GM18507 (cell line): Measurements from ENCODE around the gene MOCOS.

Source experiments
- DNase-seq: peaks from one replicate; pipeline ENCODE4 v3.0.0; 2011; ENCODE audit warnings: low read depth; ENCODE audit not compliant: insufficient read length; ENCODE audit errors: extremely low spot score
- FAIRE-seq: peaks from 2 replicates; lab custom pipeline; 2011; peaks lifted over from hg19 to GRCh38; lab: Jason Lieb, UNC

The MOCOS gene

GRCh38 chr18:36296650-36297416, 109.5 kb downstream of the MOCOS start:
- FAIRE-seq (peak; percentile 29), DNase-seq (no peak)

GRCh38 chr18:36297417-36298125, 110.3 kb downstream of the MOCOS start, which contains the start of gene FHOD3:
TSS of gene FHOD3 (plus strand) at chr18:36297713. CDS start at chr18:36297836, 123 bp downstream.
- DNase-seq, result no peak
- FAIRE-seq, result no peak

DNA sequence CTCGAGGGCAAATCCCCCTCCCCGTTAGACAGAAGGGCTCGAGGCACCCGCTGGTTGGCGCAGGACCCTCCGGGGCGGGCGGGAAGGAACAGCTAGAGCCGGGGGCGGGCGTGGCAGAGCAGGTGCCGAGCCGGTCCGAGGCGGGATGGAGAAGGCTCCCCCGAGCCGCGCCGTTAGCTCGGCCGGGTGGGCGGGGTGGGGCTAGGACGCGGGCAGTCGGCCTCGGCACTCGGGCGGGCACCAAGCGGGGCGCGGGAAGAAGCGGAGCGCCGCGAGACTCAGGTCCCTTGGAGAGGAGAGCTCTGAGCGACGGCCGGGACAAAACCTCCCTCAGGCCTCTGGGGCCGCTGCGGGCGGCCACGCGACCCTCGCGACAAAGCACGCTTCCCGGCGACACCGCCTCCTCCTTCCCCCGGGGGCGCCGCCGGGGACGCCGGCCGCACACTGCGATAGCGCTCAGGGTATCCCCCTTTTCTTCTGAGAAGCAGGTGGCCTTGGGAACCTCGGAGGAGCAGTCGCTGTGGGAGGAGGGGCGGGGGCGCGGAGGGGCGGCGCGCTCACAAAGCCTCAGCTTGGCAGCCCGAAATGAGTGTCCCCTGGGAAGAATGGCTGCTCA, 110.9 kb downstream of the MOCOS start:
- FAIRE-seq, result no peak
- DNase-seq, result no peak

DNA sequence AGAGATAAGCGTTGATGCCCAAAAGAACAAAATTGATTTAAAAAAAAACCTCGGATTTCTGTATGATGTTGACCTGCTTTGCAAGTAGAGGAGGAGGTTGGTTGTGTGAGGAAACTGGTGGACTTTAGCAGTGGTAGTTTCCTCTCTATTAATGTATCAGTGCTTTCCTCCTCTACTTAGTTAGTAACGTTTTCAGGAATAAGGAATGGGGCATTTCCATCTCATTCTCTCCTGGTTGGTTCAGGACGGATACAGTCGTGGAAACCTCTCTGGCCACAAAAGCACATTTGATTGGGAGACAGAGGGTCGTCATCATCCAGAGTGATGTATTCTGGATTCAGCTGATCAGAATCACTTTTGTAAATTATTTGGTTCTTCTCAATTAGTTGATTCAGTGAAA, 111.7 kb downstream of the MOCOS start:
- FAIRE-seq (no peak), DNase-seq (no peak)

GRCh38 chr18:36300211-36300610, 112.9 kb downstream of the MOCOS start:
- DNase-seq, result no peak
- FAIRE-seq, result no peak

DNA sequence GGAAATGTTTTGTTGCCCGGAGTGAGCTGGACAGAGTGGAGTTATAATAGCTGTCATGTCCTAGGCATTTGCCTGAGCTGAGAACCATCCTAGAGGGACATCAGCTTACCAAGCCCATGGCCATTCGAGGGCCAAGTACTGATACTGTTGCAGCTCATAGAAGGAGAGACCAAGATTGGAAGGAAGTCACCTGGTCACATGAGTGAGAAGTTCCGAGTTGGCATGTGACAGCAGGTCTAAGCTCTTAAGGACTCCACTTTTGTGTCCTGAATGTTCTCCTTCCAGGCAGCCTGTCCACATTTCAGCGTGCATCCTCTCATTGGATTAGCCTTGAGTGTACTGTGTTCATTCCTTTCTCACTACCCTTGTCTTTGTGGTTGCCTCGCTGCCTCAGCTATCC, 114.6 kb downstream of the MOCOS start:
- DNase-seq (no peak), FAIRE-seq (no peak)

DNA sequence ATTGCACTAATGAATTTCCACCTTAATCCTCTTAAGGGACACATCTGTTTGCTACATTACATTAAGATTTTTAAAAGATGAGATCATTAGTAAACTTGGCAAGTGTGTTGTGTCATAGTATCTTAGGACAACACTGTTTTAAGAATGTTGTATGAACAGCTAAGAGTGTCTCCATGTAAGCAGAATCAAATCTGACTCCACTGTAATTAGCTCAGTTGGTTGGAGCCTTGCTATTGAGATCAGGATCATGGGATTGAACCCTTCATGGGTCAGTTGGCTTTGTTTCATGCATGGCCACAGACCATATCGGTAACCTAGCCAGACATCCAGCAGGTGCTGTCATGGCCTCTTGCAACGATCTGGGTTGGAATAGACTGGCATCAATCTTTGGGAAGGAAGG, 115.4 kb downstream of the MOCOS start:
- DNase-seq (no peak), FAIRE-seq (no peak)

- DNase-seq, result no peak
- FAIRE-seq, result no peak
Observed at GRCh38 chr18:36303211-36303844, 116.0 kb downstream of the MOCOS start.

GRCh38 chr18:36304723-36305122, 117.4 kb downstream of the MOCOS start:
- FAIRE-seq, result no peak

GRCh38 chr18:36305375-36305774, 118.1 kb downstream of the MOCOS start:
- DNase-seq (no peak), FAIRE-seq (peak; percentile 54)

More at GRCh38 chr18:36304723-36305122, 117.4 kb downstream of the MOCOS start:
- no peak for DNase-seq

GRCh38 chr18:36307513-36307912, 120.2 kb downstream of the MOCOS start:
- DNase-seq (no peak), FAIRE-seq (no peak)

DNA sequence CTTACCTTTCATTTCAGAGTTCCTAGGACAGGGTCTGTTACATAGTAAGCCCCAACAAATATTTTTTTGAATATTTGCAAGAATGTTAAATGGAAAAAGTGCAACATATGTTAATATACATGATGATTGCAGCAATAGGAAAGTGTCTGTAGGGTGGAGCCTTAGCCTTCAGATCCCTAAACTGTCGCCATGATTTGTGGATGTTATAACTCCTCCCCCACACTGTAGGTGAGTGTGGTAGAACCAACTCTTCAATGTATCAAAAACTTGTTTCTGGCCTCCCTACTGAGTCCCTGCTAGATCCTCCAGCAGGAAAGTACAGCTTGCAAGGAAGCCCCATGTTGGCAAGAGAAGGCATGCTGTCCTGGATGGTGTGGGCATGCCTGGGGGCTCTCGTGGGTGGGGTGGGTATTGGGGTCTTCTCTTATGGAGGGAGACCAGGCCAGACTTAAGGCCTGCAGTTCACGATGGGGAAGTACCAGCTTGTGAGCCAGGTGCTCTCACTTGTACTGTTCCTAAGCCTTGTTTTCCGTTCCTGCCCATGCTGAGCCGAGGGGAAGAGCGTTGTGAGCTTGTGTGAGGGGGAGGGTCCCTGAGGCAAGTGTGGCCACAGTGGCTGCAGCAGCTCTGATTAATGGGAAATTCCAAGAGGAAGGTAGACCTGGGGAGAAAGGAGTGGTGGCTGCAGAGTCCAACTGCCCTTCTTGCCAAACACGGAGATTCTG, 121.6 kb downstream of the MOCOS start:
- FAIRE-seq (no peak), DNase-seq (no peak)

DNA sequence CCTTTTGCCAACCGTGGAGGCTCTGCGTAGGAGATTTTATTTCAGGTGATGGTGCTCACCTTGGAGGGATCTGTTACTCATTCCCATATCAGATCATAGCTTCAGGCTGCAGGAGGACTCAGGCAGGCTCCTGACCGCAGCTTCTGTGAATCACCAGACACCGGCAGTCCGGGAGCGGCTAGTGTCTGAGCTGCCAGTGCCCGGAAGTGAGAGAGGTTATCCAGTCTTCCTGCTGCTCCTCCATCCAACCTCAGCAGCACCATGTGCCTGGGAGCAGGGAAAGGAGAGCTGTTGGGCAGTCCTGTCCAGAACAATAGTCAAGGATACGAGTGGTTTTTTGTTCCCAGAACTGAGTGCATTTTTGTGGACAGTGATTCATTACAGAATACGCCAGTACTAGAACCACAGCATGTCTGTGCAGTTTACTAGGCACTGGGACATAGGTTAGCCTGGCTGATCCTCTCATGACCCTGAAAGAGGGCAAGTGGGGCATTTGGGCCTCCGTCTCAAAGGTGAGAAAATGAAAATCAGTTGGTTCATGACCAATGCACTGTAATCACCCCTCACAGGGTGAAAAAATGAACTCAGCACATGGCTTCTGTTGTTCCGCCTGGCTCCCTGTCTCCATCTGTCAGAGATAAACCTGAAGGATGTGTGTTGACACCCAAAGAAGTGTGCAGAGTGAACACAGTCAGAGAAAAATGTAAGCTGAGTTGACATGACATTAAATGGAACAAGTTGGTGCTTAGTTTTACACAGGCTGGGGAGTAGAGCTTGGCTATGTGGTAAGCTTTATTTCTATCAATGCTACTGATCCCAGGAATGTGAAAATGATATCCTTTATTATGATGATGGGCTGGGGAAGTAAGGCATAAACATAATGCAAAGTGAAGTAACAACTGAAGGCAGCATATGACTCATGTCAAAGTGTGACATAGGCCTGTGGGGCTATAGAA, 122.4 kb downstream of the MOCOS start:
- FAIRE-seq (no peak), DNase-seq (no peak)

DNA sequence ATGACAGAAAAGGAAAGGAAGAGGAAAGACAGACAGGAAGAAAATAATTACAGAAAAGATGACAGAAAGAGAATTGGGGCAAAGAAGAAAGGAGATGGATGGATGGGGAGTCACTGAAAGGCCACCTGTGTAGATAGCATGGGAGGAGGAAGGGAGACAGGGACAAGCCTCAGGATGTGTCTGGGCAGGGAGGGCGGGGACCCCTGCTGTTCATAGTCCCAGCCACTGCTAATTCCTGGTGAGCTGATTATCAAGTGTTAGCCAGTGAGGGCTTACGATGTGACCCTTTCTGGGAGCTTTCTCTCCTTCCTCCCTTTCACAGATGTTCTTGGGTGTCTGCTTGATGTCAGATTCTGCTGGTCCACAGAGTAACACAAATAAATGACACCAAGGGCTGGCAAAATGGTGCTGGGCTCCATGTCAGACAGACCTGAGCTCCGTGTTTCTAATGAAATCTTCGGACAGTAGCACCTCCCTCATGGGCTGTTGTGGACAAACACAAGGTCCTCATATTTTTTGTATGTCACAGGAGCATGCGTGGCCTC, 123.8 kb downstream of the MOCOS start:
- FAIRE-seq, result no peak

DNA sequence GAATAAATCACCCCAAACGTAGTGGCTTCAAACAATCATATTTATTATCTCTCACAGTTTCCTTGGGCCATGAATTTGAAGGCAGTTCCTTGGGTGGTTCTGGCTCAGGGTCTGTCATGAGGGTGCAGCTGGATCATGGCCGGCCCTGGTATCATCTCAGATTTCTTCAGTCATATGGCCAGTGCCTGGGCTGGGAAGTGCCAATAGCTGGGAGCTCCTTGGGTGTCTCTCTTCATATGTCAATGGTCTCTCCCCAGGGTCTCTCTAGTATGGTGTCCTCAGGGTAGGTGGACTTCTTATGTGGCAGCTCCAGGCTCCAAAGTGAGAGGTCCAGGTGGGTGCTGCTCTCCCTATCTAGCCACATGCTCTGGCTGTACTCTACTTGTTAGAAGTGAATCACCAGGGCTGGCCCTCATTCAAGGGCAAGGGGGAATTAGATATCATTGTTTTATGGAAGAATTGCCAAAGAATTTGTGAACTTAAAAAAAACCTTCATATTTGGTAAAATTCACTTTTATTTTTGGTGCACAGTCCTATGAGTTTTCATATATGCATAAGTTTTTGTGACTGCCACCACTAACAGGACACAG, 125.6 kb downstream of the MOCOS start:
- DNase-seq (no peak), FAIRE-seq (no peak)

More for the DNA sequence above, 123.8 kb downstream of the MOCOS start:
- no peak for DNase-seq

DNA sequence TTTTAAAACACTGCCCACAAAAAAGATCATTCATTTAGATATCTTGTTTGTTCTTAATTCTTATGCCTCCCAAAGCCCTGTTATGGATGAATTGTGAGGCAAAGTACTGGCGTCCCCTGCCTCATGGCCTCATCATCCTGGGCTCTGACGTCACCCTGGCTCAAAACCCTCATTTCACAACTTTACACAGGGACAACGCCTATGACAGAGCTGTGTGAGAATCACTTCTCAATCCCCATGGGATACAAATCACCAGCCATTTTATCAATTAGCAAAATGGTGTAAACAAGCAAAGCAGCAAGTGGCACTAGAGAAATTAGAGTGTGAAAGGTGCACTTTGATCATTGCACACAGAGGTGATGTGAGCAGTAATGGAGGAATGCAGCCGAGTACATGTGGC, 126.8 kb downstream of the MOCOS start:
- FAIRE-seq (no peak), DNase-seq (no peak)

DNA sequence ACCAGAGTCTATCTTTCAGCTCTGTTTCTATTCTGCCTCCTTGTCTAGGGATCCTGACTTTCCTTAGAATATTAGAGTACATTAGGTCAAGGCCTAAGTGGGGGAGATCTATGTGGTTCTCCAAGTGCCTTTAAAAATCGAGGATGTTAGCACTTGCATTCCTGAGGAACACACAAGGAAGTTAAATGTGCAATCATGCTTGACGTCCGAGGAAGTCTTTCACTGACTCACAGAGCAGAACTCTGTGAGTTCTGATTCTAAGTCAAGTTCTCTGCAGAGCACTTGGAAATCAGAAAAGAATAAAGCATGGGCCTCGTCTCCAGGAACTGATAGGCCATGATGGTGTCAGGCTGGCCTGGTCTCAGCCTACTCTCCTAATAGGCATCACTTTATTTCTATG, 127.5 kb downstream of the MOCOS start:
- FAIRE-seq, result no peak
- DNase-seq, result no peak

GRCh38 chr18:36315736-36316135, 128.4 kb downstream of the MOCOS start:
- FAIRE-seq (no peak), DNase-seq (no peak)
